Stimulated activated CD8-positive, alpha-beta memory T cell treated with anti-CD3 and anti-CD28 coated beads, Interleukin-15, amount 100 ng/mL, for 1 hour (primary cell): Measurements from ENCODE around the gene MYO3B.

ENCODE experiments used
- DNase-seq: peaks from one replicate; pipeline ENCODE4 v3.0.0-alpha.2; 2020; ENCODE audit warnings: low read depth

MYO3B gene

DNA sequence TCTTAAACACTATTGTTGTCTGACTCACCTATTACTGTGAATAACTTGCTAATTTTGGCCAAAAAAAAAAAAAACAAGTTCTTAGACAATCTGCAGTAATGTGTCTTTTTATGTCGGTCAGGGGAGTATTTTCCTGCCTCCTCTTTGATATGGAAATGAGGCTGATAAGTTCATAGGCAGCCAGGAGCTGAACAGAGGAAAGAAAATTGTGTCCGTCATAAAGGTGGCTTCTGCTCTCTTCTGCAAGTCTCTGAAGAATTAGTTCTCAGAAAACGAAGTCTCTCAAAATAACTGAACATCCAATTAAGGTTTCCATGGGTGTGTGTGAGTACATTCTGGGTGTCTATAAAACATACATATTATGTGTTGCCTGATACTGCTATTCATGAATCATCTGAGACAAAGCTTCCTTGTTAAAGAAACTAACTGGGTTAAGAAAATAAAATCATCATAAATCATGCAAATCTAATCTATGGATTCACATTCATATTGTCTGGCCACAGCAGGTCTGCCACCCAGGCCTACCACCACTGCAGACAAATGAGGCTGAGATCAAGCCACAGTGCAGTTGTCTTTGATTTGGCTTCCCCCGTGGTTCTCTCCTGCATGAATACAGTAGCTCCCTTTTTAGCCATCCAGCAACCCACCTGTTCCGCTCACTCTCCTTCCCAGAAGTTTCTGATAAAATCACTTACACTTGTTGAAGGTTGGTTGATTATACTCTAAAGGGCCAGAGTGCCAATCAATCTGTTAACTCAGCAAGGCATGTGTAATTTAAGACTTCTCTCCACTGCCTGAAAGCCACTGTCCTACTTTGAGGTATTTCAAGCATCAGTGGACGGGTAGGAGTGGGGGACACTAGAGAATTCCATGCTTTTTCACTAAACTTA lies 517.8 kb downstream of the MYO3B start:
- DNase-seq, result no peak

DNA sequence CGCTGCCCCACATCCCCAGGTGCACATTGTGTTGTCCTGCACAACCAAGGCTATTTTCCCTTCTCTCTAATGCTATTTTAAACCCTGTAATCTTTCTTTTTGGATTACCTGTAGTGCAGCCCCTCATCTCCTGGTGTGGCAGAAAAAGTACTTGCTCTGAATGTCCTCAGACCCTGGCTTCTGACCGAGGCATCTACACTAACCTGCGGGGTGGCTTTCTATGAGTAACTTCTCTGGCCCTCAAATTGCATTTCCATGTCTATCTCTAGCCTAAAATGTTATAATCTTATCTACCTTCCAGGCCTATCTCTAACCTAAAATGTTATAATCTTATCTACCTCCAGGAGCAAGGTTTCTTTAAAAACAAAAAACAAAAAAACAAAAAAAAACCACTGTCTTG lies 519.0 kb downstream of the MYO3B start:
- DNase-seq, result no peak

DNA sequence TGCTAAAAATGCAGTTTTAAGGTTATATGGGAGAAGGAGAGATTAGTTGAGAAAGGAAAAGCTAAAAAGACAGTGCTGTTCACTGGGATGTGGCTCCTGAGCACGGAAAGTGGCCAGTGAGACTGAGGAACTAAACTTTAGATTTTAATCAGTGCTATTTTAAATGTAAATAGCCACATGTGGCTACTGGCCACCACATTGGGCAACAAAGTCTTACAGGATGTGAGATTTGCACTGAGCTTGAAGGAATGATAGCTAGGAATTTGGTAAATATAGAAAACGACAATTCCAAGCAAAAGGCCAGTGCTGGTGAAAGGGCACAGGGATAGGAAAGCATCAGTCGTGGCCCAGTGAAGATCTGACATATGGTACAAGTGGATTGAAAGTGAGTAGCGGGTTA lies 523.1 kb downstream of the MYO3B start:
- no peak for DNase-seq

DNA sequence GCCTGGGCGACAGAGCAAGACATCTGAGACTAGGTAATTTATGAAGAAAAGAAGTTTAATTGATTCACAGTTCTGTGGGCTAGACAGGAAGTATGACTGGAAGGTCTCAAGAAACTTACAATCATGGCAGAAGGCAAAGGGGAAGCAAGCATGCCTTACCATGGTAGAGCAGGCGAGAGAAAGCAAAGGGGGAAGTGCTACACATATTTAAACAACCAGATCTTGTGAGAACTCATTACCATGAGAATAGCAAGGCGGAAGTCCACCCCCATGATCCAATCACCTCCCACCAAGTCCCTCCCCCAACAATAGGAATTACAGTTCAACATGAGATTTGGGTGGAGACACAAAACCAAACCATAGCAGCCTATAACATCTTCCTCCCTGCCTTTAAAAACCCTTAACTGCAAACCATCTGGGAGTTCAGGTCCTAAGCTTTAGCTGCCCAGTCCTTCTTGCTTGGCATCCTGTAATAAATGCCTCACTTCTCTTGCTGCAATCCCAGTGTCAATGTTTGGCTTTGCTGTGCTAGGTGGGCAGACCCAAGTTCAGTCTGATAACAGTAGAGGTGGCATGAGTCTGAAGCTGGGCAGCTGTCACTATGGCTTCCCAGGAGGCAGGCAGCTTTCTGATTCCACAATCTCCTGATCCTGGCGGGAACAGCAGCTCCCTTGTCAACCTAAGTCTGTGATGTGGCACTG lies 526.0 kb downstream of the MYO3B start:
- DNase-seq, result no peak
